NCI-H2227 (cell line): ENCODE data around the gene SNCAIP.
A peak's percentile ranks its signal among the peaks of the same experiment; 100 is the strongest.
"Not testable (repeated sequence)": the region's sequence is repeated elsewhere in the genome, so short reads cannot be mapped to it uniquely, and the experiment has no call there.

Experiments
- DNase-seq: peaks from one replicate; lab custom pipeline; 2025; ENCODE audit not compliant: unreplicated experiment; lab: John Stamatoyannopoulos, UW

SNCAIP gene

GRCh38 chr5:122354293-122354692, 42.3 kb downstream of the SNCAIP start:
- DNase-seq: no peak

GRCh38 chr5:122355324-122355723, 43.3 kb downstream of the SNCAIP start:
- no peak for DNase-seq

GRCh38 chr5:122356855-122357254, 44.8 kb downstream of the SNCAIP start:
- no peak for DNase-seq

GRCh38 chr5:122358372-122358979, 46.4 kb downstream of the SNCAIP start:
- DNase-seq: no peak

GRCh38 chr5:122362361-122362760, 50.3 kb downstream of the SNCAIP start:
- DNase-seq: no peak

- DNase-seq: no peak
These were observed 51.6 kb downstream of the SNCAIP start for GRCh38 chr5:122363623-122364022.

GRCh38 chr5:122366501-122366900, 54.5 kb downstream of the SNCAIP start:
- no peak for DNase-seq

- no peak for DNase-seq
These were observed 55.4 kb downstream of the SNCAIP start for GRCh38 chr5:122367456-122367855.

- DNase-seq: no peak
These were observed 56.6 kb downstream of the SNCAIP start for GRCh38 chr5:122368510-122369251.

- no peak for DNase-seq
These were observed 57.3 kb downstream of the SNCAIP start for GRCh38 chr5:122369253-122369815.

- DNase-seq: no peak
These were observed 59.6 kb downstream of the SNCAIP start for GRCh38 chr5:122371511-122372151.

- DNase-seq: no peak
These were observed 62.1 kb downstream of the SNCAIP start for GRCh38 chr5:122374110-122374509.

GRCh38 chr5:122375801-122376200, 63.8 kb downstream of the SNCAIP start:
- no peak for DNase-seq

GRCh38 chr5:122376250-122376649, 64.2 kb downstream of the SNCAIP start:
- no peak for DNase-seq

GRCh38 chr5:122377026-122377425, 65.0 kb downstream of the SNCAIP start:
- no peak for DNase-seq

GRCh38 chr5:122382938-122383337, 70.9 kb downstream of the SNCAIP start:
- DNase-seq: not testable (repeated sequence)

GRCh38 chr5:122384739-122385235, 72.8 kb downstream of the SNCAIP start:
- no peak for DNase-seq

GRCh38 chr5:122385286-122385685, 73.2 kb downstream of the SNCAIP start:
- no peak for DNase-seq

GRCh38 chr5:122385808-122386207, 73.8 kb downstream of the SNCAIP start:
- DNase-seq: no peak

- DNase-seq: peak; percentile 55
These were observed 78.1 kb downstream of the SNCAIP start for GRCh38 chr5:122390154-122390553.

GRCh38 chr5:122390694-122391093, 78.7 kb downstream of the SNCAIP start:
- DNase-seq: no peak

GRCh38 chr5:122391621-122392020, 79.6 kb downstream of the SNCAIP start:
- no peak for DNase-seq
